Natural killer cell (primary cell): ENCODE results near the gene DSP. TPM values are rescaled to one million over a fixed set of nuclear protein-coding genes. Genes with fewer than 3 reads are reported as not detected.
A peak's percentile ranks its signal among the peaks of the same experiment; 100 is the strongest.

ENCODE experiments used
- ATAC-seq, 3 donors: fragments of 150-1000 bp in 2 of 3; fragments of 200-7000 bp in 1 of 3; cut with Tn5 transposase; 1 replicate in 1 of 3; 2 replicates in 2 of 3; pipeline ENCODE4 v1.10.0; 2021; ENCODE audit warnings: mild to moderate bottlenecking in 2 of 3, moderate library complexity in 2 of 3
- DNase-seq, 2 donors: peaks; one replicate each; pipeline versions ENCODE4 v3.0.0 to v3.0.0-alpha.2; 2013 to 2021; ENCODE audit warnings: mixed read lengths in 1 of 2
- H3K27ac ChIP-seq: one replicate; pipeline ENCODE4 v1.5.1; 2013; ENCODE audit warnings: mild to moderate bottlenecking, low read length
- H3K27me3 ChIP-seq: one replicate; pipeline ENCODE4 v1.6.1; 2013; ENCODE audit warnings: low read length; ENCODE audit not compliant: control insufficient read depth, insufficient read depth
- H3K36me3 ChIP-seq: one replicate; pipeline ENCODE4 v1.6.1; 2013; ENCODE audit warnings: low read length; ENCODE audit not compliant: control insufficient read depth, insufficient read depth
- H3K4me1 ChIP-seq: one replicate; pipeline ENCODE4 v1.6.1; 2013; ENCODE audit warnings: low read length; ENCODE audit not compliant: control insufficient read depth, insufficient read depth
- H3K4me3 ChIP-seq: one replicate; pipeline ENCODE4 v1.5.1; 2013; ENCODE audit warnings: low read length
- H3K9me3 ChIP-seq: one replicate; pipeline ENCODE4 v1.6.1; 2013; ENCODE audit warnings: low read length; ENCODE audit not compliant: control insufficient read depth, insufficient read depth
- H3K27ac Mint-ChIP-seq, 2 donors: one replicate each; pipeline ENCODE4 v1.8.0; 2022; ENCODE audit warnings: mild to moderate bottlenecking in 2 of 2, mixed read lengths in 2 of 2, moderate library complexity in 1 of 2
- H3K27me3 Mint-ChIP-seq, 2 donors: one replicate each; pipeline ENCODE4 v1.8.0; 2022; ENCODE audit warnings: low read depth in 2 of 2, mixed read lengths in 2 of 2
- H3K36me3 Mint-ChIP-seq: one replicate; pipeline ENCODE4 v1.8.0; 2022; ENCODE audit warnings: mixed read lengths
- H3K4me1 Mint-ChIP-seq, 2 donors: one replicate each; pipeline ENCODE4 v1.8.0; 2022; ENCODE audit warnings: mixed read lengths in 2 of 2
- H3K4me3 Mint-ChIP-seq: one replicate; pipeline ENCODE4 v1.8.0; 2022; ENCODE audit warnings: mild to moderate bottlenecking, moderate library complexity, mixed read lengths
- H3K9me3 Mint-ChIP-seq, 2 donors: one replicate each; pipeline ENCODE4 v1.8.0; 2022; ENCODE audit warnings: mixed read lengths in 2 of 2
- WGBS: methylation state at CpG from one replicate; pipeline ENCODE4 v1.1.7; 2013; ENCODE audit warnings: missing lambda C conversion rate; ENCODE audit not compliant: insufficient coverage; 5-methylcytosine and 5-hydroxymethylcytosine counted together
- intact Hi-C: fragments of 100-400 bp; cut with micrococcal nuclease; formaldehyde crosslinking; loops from one replicate; pipeline ENCODE4 v1.14.2; 2022
- total RNA-seq, 4 donors: library from RNA; stranded (reverse); fragments of 120-200 nt in 1 of 4; gene quantifications; one replicate each; pipeline versions ENCODE4 v1.2.3 to v1.2.4, GENCODE V29; 2013 to 2022
- TF ChIP-seq, protein P1 (sequence below): fragments of 200-600 bp; IDR thresholded peaks from one replicate; pipeline ENCODE4 v1.8.0; 2022; ENCODE audit warnings: antibody characterized with exemption

Gene DSP
- total RNA-seq, 3 donors from 2014 or later (not counting 1 experiment from before 2014, with no cell fraction given): 0.05 to 0.26 TPM; not detected in 1

- Histone ChIP-seq H3K36me3 (no peaks in the 10 kb centered on the region), H3K9me3 (no peaks in the 10 kb centered on the region), H3K27ac (no peak overlapping the region), H3K27me3 (no peaks in the 10 kb centered on the region), H3K4me3 (no peak overlapping the region), H3K4me1 (no peaks in the 10 kb centered on the region)
- TF ChIP-seq, protein P1, sequence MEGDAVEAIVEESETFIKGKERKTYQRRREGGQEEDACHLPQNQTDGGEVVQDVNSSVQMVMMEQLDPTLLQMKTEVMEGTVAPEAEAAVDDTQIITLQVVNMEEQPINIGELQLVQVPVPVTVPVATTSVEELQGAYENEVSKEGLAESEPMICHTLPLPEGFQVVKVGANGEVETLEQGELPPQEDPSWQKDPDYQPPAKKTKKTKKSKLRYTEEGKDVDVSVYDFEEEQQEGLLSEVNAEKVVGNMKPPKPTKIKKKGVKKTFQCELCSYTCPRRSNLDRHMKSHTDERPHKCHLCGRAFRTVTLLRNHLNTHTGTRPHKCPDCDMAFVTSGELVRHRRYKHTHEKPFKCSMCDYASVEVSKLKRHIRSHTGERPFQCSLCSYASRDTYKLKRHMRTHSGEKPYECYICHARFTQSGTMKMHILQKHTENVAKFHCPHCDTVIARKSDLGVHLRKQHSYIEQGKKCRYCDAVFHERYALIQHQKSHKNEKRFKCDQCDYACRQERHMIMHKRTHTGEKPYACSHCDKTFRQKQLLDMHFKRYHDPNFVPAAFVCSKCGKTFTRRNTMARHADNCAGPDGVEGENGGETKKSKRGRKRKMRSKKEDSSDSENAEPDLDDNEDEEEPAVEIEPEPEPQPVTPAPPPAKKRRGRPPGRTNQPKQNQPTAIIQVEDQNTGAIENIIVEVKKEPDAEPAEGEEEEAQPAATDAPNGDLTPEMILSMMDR: no peak
- Mint-ChIP-seq H3K9me3 (no peaks in the 10 kb centered on the region), H3K4me3 (no peak overlapping the region), H3K27ac (no peak overlapping the region), H3K36me3 (no peaks in the 10 kb centered on the region), H3K27me3 (peaks cover 14 to 25% of the 10 kb centered on the region in 2 donors), H3K4me1 (peaks cover 12 to 13% of the 10 kb centered on the region in 2 donors)
- WGBS: 94% methylated on average over 28 of the region's 28 CpGs
- no peak for ATAC-seq
- intact Hi-C loops: no loop called here
- no peak for DNase-seq
Measured at GRCh38 chr6:7585287-7585930, 43.9 kb downstream of the DSP start.

DNA sequence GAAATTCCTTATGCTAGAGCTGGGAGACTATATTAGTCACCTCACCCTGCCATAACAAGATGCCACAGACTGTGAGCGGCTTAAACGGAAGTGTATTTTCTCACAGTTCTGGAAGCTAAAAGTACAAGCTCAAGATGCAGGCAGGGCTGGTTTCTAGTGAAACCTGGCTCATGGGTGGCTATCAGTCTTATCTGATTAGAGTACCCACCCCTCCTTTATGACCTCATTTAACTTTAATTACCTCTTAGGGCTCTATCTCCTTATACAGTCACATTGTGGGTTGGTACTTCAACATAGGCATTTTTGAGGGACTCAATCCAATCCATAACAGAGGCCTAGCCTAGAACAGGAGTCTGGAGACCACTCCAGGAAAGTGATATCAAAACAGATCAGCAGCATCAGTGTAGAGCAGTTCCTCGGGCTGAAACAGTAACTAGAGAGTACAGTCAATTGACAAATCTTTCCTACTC, 46.2 kb downstream of the DSP start:
- Histone ChIP-seq H3K4me1 (peaks cover 8% of the 10 kb centered on the region), H3K27me3 (no peaks in the 10 kb centered on the region), H3K36me3 (no peaks in the 10 kb centered on the region), H3K4me3 (no peak overlapping the region), H3K9me3 (no peaks in the 10 kb centered on the region), H3K27ac (no peak overlapping the region)
- Mint-ChIP-seq H3K36me3 (no peaks in the 10 kb centered on the region), H3K27ac (no peak overlapping the region), H3K9me3 (no peaks in the 10 kb centered on the region), H3K27me3 (peaks cover 12 to 21% of the 10 kb centered on the region in 2 donors), H3K4me1 (peaks cover 31 to 34% of the 10 kb centered on the region in 2 donors), H3K4me3 (peak overlapping the region; percentile 35)
- TF ChIP-seq, protein P1: no peak
- ATAC-seq (no peak), DNase-seq (no peak)
- intact Hi-C loops: no loop called here
- 88% methylated on average over 3 of the region's 3 CpGs for WGBS

DNA sequence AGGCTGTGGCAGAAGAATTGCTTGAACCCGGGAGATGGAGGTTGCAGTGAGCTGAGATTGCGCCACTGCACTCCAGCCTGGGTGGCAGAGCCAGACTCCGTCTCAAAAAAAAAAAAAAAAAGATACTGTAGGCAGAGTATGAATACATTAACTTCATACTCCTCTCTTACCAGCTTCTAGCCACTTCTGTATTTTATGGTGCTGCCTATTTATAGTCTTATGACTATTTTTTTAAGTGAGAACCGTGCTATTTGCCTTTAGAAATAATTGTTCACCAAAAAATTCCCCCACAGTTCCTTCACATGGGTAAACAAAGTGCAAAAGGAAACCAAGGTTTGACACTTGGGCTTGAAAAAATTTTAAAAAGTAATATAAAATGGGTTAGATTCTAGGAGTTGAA, 47.0 kb downstream of the DSP start:
- ATAC-seq: no peak

More for the DNA sequence above, 47.0 kb downstream of the DSP start:
- Histone ChIP-seq H3K4me3 (no peak overlapping the region), H3K27ac (no peak overlapping the region), H3K27me3 (no peaks in the 10 kb centered on the region), H3K9me3 (no peaks in the 10 kb centered on the region), H3K4me1 (peaks cover 8% of the 10 kb centered on the region), H3K36me3 (no peaks in the 10 kb centered on the region)
- no peak overlapping the region for H3K4me3 Mint-ChIP-seq
- no peak for DNase-seq
- WGBS: 86% methylated on average over 1 of the region's 4 CpGs
- TF ChIP-seq, protein P1: no peak
- H3K36me3 Mint-ChIP-seq: no peaks in the 10 kb centered on the region
- peaks cover 9 to 15% of the 10 kb centered on the region in 2 donors for H3K27me3 Mint-ChIP-seq
- H3K4me1 Mint-ChIP-seq: peaks cover 38 to 41% of the 10 kb centered on the region in 2 donors
- intact Hi-C loops: no loop called here
- H3K9me3 Mint-ChIP-seq: no peaks in the 10 kb centered on the region
- no peak overlapping the region for H3K27ac Mint-ChIP-seq
